Kidney (tissue), 14 donors: ENCODE results near the gene OR4K17. TPM values are rescaled to one million over a fixed set of nuclear protein-coding genes. Genes with fewer than 3 reads are reported as not detected.
"Not testable (repeated sequence)": the region's sequence is repeated elsewhere in the genome, so short reads cannot be mapped to it uniquely, and the experiment has no call there.

Experiments
- DNase-seq, 5 donors: peaks; one replicate each; pipeline ENCODE4 v3.0.0-alpha.2; 2013 to 2020
- FAIRE-seq: peaks from 2 replicates; lab custom pipeline; 2012; peaks lifted over from hg19 to GRCh38; lab: Jason Lieb, UNC
- H3K27ac ChIP-seq, 2 donors: one replicate each; pipeline ENCODE4 v1.7.0; 2013; ENCODE audit warnings: low read depth in 2 of 2, low read length in 2 of 2, inconsistent platforms in 1 of 2
- H3K27me3 ChIP-seq: one replicate; pipeline ENCODE4 v1.7.1; 2013; ENCODE audit warnings: low read length, inconsistent platforms; ENCODE audit not compliant: control insufficient read depth, insufficient read depth
- H3K36me3 ChIP-seq, 3 donors: one replicate each; pipeline versions ENCODE4 v1.7.0 to v1.7.1; 2013; ENCODE audit warnings: low read length in 3 of 3, control low read depth in 1 of 3, inconsistent platforms in 1 of 3; ENCODE audit not compliant: insufficient read depth in 3 of 3, control insufficient read depth in 2 of 3
- H3K4me1 ChIP-seq, 3 donors: one replicate each; pipeline versions ENCODE4 v1.7.0 to v1.7.1; 2013; ENCODE audit warnings: low read length in 3 of 3, inconsistent platforms in 1 of 3, low read depth in 1 of 3; ENCODE audit not compliant: control insufficient read depth in 2 of 3, insufficient read depth in 2 of 3
- H3K4me3 ChIP-seq, 3 donors: one replicate each; pipeline versions ENCODE4 v1.7.0 to v1.8.1; 2013; ENCODE audit warnings: low read length in 3 of 3, control low read depth in 1 of 3, inconsistent platforms in 1 of 3
- H3K9ac ChIP-seq, 3 donors: one replicate each; pipeline versions ENCODE4 v1.7.0 to v1.7.1; 2013; ENCODE audit warnings: low read length in 3 of 3, control low read depth in 1 of 3, inconsistent platforms in 1 of 3
- H3K9me3 ChIP-seq, 3 donors: one replicate each; pipeline versions ENCODE4 v1.7.0 to v1.7.1; 2013; ENCODE audit warnings: low read length in 3 of 3, control low read depth in 1 of 3, inconsistent platforms in 1 of 3; ENCODE audit not compliant: control insufficient read depth in 2 of 3, insufficient read depth in 1 of 3
- intact Hi-C: fragments of 100-400 bp; cut with DNase I; formaldehyde crosslinking; loops from one replicate; pipeline ENCODE4 v1.11.1; 2022
- polyA plus RNA-seq: library from polyadenylated mRNA; stranded (reverse); fragments of 350-450 nt; fragmentation: Illumina TruSeq; extraction: RNeasy Lipid Tissue Mini Kit (QIAGEN cat#74804); gene quantifications from one replicate; pipeline ENCODE4 v1.2.3, GENCODE V29; 2014; ENCODE audit warnings: low read depth, low replicate concordance; ENCODE audit not compliant: insufficient read depth
- total RNA-seq: library from RNA; stranded (reverse); fragmentation: NEBNext Ultra II Directional; extraction: Animal tissue kit (Norgen Biotek cat#: 25700); gene quantifications from one replicate; pipeline ENCODE4 v1.2.1, GENCODE V29; 2021
- TF ChIP-seq, protein P1 (sequence below): IDR thresholded peaks from 3 replicates; pipeline ENCODE4 v1.5.1; 2012; ENCODE audit warnings: mild to moderate bottlenecking, moderate library complexity, borderline replicate concordance; ENCODE audit not compliant: insufficient read depth; ENCODE audit errors: extremely low read depth
- donor health status: control.
- donor health status: control.
- donor health status: control.
- donor health status: control.
- donor health status: control.
- donor health status: DM: yes; HTN: yes; CAD: no.
- donor health status: Normal renal cell carcinoma (clear cell type).

Gene OR4K17
- total and polyA plus RNA-seq, 2 donors from 2014 or later = not detected

DNA sequence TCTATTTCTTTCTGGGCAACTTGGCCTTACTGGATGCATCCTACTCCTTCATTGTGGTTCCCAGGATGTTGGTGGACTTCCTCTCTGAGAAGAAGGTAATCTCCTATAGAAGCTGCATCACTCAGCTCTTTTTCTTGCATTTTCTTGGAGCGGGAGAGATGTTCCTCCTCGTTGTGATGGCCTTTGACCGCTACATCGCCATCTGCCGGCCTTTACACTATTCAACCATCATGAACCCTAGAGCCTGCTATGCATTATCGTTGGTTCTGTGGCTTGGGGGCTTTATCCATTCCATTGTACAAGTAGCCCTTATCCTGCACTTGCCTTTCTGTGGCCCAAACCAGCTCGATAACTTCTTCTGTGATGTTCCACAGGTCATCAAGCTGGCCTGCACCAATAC lies 33.4 kb downstream of the OR4K17 start:
- no peak overlapping the region for H3K27ac ChIP-seq
- H3K9me3 ChIP-seq = no peaks in the 10 kb centered on the region
- TF ChIP-seq, protein P1, sequence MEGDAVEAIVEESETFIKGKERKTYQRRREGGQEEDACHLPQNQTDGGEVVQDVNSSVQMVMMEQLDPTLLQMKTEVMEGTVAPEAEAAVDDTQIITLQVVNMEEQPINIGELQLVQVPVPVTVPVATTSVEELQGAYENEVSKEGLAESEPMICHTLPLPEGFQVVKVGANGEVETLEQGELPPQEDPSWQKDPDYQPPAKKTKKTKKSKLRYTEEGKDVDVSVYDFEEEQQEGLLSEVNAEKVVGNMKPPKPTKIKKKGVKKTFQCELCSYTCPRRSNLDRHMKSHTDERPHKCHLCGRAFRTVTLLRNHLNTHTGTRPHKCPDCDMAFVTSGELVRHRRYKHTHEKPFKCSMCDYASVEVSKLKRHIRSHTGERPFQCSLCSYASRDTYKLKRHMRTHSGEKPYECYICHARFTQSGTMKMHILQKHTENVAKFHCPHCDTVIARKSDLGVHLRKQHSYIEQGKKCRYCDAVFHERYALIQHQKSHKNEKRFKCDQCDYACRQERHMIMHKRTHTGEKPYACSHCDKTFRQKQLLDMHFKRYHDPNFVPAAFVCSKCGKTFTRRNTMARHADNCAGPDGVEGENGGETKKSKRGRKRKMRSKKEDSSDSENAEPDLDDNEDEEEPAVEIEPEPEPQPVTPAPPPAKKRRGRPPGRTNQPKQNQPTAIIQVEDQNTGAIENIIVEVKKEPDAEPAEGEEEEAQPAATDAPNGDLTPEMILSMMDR = no peak
- DNase-seq (no peak), FAIRE-seq (no peak)
- no peaks in the 10 kb centered on the region for H3K4me1 ChIP-seq
- intact Hi-C loops = no loop called here
- H3K36me3 ChIP-seq = no peaks in the 10 kb centered on the region
- no peaks in the 10 kb centered on the region for H3K27me3 ChIP-seq
- H3K4me3 ChIP-seq = no peak overlapping the region
- no peak overlapping the region for H3K9ac ChIP-seq

DNA sequence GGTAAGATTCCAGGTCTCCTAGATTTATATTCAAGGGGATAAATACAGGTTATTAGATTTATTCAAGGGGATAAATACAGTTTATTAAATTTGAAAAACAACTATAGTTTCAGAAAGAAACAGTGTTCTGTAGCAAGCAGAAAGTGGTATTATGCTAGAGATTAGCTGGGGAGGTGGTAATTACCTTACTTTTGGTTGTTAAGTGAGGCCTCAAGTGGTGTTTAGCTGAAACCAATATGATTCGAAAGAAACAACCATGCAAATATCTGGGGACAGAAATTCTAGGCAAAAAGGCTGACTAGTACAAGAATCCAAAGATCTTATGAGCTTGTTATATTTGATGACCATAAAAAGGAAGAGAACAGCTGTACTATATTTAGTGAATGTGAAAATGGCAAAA lies 34.3 kb downstream of the OR4K17 start:
- no peak overlapping the region for H3K9ac ChIP-seq
- intact Hi-C loops = no loop called here
- FAIRE-seq (no peak), DNase-seq (no peak)
- H3K27me3 ChIP-seq = no peaks in the 10 kb centered on the region
- H3K9me3 ChIP-seq = no peaks in the 10 kb centered on the region
- H3K36me3 ChIP-seq = no peaks in the 10 kb centered on the region
- H3K4me3 ChIP-seq = no peak overlapping the region
- TF ChIP-seq, protein P1 = no peak
- no peak overlapping the region for H3K27ac ChIP-seq
- H3K4me1 ChIP-seq = no peaks in the 10 kb centered on the region

DNA sequence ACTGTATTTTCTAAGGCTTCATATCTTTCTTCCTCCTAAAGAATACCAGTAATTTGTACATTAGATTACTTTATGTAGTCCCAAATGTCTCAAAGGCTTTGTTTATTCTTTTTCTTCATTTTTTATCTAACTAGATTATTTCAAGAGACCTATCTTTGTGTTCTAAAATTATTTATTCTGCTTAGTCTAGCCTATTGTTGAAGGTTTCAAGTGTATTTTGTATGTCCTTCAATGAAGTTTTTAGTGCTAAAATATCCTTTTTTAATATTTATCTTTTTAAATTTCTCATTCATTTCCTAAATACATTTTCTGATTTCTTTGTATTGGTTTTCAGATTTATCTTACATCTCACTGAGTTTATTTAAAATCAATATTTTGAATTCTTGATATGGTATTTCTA lies 53.9 kb downstream of the OR4K17 start:
- Histone ChIP-seq H3K9ac (no peak overlapping the region), H3K36me3 (no peaks in the 10 kb centered on the region), H3K9me3 (peaks cover 0 to 12% (median 3%) of the 10 kb centered on the region in 3 donors), H3K4me3 (no peak overlapping the region), H3K27ac (no peak overlapping the region), H3K4me1 (no peaks in the 10 kb centered on the region), H3K27me3 (no peaks in the 10 kb centered on the region)
- TF ChIP-seq, protein P1 = no peak
- FAIRE-seq = peak; percentile 6
- intact Hi-C loops = no loop called here
- DNase-seq = no peak

DNA sequence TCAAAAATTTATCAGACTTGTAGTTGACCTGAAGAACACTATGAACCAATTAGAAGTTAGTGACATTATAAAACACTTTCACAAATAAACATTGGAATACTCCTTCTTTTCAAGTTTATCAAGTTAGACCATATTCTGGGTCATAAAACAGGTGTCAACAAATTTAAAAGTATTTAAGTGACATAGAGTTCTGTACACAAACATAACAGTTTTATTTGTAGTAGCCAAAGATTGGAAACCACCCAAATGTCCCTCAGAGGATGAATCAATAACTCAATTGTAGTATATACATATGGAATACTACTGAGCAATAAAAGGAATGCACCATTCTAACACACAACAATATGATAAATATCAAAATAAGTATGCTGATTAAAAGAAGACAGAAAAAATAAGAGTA lies 56.6 kb downstream of the OR4K17 start:
- Histone ChIP-seq H3K36me3 (no peaks in the 10 kb centered on the region), H3K4me3 (no peak overlapping the region), H3K27ac (no peak overlapping the region), H3K4me1 (no peaks in the 10 kb centered on the region), H3K9ac (no peak overlapping the region), H3K27me3 (no peaks in the 10 kb centered on the region), H3K9me3 (peaks cover 0 to 12% (median 3%) of the 10 kb centered on the region in 3 donors)
- FAIRE-seq = no peak
- intact Hi-C loops = no loop called here
- TF ChIP-seq, protein P1 = no peak
- no peak for DNase-seq

DNA sequence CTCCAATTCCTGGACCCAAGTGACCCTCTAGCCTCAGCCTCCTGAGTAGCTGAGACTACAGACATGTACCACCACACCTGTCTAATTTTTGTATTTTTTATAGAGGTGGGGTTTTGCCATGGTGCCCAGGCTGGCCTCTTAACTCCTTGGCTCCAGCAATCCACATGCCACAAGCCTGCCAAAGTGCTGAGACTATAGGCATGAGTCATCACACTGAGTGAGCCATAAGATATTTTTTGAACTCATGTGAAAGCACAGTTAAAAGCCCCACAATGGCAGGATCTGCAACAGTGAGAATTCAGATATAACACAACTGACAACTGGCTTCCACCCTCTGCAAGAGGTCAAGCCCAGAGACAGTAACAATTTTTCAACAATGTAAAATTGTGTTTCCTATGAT lies 59.3 kb downstream of the OR4K17 start:
- H3K9ac ChIP-seq, H3K36me3 ChIP-seq, H3K27me3 ChIP-seq, DNase-seq, H3K4me3 ChIP-seq, H3K4me1 ChIP-seq, H3K9me3 ChIP-seq, FAIRE-seq, intact Hi-C loops, H3K27ac ChIP-seq: not testable (repeated sequence)
